IPS DF 4.7 (cell line): ENCODE data around the gene TXNRD2.

Experiments
- DNase-seq: peaks from one replicate; pipeline ENCODE4 v3.0.0-alpha.2; 2013; ENCODE audit warnings: low spot score; ENCODE audit errors: extremely low read depth

The TXNRD2 gene

DNA sequence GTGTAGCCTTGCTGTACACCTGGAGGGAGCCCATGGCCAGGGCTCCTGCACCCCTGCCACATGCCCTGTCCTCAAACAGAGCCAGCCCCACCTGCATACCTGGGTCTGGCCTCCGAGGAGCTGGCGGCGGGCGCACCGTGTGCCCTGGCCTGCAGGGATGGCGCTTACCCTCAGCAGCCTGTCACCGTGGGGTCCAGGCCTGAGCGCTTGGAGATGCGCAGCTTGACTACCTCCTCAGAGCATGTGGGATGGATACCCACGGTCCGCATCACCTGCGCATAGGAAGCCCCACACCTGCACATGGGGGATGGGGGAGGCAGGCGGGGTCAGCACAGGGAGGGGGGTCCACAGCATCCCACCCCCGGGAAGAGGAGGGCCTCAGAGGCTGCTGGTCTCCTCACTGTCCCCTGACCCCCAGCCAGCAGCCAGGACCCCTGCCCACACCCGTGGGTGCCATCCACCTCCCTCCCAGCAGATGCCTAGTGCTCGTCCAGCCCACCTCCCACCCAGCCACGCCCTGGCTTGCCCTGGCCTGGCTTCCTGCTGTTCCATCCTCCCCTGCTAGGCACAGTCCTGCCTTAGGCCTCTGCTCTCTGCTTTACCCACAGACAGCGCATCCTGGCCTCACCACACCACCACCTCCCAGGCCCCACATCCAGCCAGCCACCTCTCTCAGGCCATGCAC lies 64.5 kb downstream of the TXNRD2 start:
- no peak for DNase-seq

DNA sequence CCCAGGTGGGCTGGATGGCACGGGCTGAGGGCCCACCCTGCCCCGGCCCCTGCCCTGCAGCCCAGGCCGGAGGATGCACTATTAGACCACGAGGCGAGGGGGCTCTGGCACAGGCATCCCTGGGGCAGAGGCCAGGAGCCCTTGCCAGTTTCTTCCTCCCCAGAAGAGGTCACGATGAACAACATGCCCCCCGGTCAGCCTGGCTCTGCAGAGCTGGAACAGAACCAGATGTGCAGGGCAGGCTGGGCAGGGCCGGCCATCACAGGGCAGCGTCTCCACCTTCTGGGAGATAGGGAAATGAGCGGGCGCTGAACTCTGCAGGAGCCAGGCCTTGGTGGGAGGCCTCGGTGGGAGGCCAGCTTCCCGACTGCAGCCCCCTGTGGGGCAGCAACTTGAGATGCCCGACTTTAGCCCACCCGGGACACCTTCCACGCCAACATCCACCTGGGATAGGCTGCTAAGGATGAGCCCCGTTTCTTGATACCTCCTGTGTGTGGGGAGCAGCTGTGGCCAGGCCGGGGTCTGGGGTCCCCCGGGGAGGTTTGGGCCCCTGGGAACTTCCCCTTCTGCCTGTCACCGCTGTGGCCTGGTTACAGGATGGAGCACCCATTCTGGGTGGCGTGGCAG lies 65.2 kb downstream of the TXNRD2 start:
- no peak for DNase-seq

- DNase-seq, result no peak
Measured at GRCh38 chr22:19875531-19876313, 65.9 kb downstream of the TXNRD2 start.

DNA sequence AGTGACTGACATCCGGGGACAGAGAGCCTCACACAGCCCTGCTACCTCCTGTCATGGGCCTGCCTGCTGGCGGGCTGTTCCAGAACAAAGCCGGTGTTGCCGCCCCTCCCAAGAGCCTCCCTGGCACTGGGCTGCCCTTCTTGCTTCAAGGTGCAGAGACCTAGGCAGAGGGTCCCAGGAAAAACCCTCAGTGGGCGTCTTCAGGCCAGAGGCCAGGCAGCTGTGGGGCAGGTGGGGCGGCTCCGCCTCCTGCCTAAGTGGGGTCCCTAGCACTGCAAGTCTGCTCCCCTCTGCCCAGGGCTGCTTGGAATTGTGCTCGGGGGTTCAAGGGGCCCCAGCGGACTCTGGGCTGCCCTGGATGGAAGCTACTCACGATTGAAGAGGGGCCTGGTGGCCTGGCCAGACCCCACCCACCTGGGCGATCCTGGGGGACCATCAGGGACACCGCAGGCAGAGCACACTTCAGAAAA lies 66.5 kb downstream of the TXNRD2 start:
- no peak for DNase-seq

- DNase-seq, result no peak
Measured at GRCh38 chr22:19874307-19875060, 67.1 kb downstream of the TXNRD2 start.

DNA sequence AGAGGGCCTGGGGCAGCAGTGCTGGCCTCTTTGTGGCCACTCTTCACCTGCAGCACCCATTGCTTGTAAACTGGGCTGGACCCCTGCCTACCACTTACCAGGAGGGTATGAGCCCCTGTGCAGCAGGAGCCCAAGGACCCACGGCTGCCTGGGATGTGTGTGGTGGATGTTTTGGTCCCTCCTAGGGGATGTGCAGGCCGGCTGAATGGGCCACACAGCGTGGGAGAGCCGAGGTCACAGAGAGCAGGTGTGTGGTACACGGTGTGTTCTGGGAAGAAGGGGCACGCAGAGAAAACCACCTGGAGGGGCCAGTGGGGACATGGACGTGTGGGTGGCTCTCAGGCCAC lies 67.7 kb downstream of the TXNRD2 start:
- DNase-seq, result no peak

GRCh38 chr22:19873138-19873959 lies 68.3 kb downstream of the TXNRD2 start:
- no peak for DNase-seq

- no peak for DNase-seq
Measured at GRCh38 chr22:19872779-19873137, 68.9 kb downstream of the TXNRD2 start.

DNA sequence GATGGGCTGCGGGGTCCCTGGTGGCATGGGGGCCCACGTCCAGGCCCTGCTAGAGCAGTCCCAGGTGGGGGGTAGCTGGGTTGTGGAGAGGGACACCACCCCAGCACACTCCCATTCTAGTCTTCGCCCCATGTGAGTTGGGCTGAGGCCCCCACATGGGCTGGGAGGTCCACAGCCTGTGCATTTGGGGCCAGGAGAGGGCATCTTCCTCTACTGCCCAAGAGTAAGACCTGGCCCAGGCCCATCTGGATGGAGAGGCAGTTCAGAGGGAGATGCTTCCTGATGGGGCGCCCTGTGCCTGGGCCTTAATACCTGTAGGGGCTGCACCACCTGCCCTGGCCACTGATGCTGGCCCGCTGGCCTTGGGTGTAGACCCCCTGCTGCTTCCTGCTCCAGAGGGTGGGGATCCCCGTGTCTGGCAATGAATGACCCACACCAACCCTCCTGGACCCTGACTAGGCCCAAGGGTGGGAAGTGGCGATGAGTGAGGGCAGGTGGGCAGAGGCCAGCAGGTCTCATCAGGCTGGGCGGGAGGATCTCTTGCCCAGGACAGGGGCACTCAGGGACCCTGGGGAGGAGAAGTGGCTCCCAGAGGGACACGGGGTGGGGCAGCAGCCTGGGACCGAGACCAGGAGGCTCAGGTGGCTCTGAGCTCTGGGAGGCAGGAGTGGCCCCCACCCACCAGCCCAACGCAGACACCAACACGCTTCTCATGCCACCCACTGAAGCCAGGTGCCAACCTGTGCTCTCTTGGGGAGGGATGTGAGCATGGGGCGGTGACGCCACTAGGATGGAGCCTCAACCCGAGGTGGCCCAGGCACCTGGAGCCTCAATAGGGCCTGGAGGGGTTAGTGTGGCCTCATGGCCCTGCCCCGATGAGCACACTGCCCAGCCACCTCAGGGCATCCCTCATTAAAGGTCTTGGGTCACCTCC lies 69.5 kb downstream of the TXNRD2 start:
- DNase-seq, result no peak

DNA sequence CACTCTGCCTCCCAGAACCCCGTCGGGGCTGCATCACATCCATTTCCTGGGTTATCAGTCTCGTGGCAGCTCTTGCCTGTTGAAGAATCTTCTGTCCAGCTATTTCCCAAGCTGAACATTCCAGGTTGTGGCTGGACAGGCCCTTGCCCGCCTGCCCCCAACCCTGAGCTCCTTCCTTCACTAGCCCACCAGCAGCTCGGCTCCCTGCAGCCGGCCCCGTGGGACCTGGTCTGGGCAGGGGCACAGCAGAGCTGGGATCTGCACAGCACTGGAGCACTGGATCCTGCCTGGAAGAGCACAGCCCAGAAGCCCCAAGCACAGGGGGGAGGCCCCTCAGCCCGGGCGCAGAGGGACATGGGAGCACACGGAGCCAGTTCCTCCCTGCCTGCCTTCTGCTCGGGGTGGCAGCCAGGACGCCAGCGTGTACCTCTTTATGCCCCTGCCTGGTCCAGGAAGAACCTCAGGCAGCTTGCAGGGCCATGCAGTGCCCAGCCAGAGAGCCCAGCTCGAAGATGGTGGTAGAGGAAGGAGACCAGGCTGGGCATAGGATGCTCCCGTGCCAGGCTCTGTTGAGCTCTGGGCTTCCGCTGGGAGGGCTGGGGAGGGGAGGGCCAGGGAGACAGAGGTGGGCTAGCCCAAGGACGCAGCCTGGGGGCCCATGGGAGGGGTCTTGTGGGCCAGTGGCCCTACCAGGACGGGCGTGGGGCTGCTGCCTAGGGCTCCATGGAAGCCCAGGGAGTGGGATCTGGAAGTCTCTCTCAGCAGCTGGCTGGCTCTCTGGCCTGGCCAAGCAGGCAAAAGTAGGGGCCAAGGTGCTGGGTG lies 70.4 kb downstream of the TXNRD2 start:
- DNase-seq, result no peak

- no peak for DNase-seq
Measured at GRCh38 chr22:19870153-19871022, 71.2 kb downstream of the TXNRD2 start.

DNA sequence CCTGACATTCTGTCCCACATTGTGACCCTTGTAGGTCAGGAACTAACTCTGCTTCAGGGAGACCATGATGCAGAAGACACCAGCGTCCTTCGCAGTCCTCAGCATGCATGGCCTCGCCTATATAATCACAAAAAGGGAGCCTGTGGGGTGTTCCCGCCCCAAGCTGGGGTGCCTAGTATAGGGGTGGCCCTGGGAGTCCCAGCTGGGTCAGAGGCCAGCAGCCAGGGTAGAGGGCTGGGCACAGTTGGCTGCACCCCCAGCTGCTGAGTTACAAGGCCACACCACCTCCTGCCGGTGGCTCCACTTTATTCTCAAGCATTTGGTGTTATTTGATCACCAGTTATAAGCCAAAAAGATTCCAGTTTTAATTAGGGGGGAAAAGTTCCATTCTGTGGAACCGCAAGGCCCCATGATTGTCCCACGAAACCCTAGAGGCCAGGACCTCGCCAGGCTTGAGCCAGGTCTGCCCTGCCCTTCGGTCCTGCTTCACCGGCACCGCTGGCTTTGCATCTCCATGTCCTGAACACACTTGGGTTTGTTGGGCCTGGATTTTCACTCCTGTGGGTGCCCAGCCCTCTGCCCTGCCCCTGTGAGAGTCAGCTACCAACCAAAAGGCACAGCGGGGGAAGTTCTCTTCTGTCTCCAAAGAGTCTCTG lies 72.0 kb downstream of the TXNRD2 start:
- DNase-seq, result no peak

GRCh38 chr22:19868773-19869471 lies 72.7 kb downstream of the TXNRD2 start:
- DNase-seq, result no peak

DNA sequence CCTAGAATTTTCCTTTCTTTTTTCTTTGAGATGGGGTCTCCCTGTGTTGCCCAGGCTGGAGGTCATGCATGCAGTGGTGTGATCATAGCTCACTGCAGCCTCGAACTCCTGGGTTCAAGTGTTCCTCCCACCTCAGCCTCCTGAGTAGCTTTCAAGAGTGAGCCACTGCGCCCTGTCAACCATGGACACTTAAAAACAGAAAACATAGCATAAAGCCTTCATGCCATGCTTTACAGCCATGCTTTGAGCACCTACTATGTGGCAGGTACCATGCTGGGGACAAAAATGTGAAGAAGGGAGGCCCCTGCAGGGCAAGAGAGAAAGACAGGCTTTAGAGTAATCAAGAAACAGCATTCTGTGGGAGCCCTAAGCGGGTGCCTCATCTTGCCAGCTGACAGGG lies 73.3 kb downstream of the TXNRD2 start:
- no peak for DNase-seq

GRCh38 chr22:19867617-19868016 lies 74.0 kb downstream of the TXNRD2 start:
- no peak for DNase-seq

DNA sequence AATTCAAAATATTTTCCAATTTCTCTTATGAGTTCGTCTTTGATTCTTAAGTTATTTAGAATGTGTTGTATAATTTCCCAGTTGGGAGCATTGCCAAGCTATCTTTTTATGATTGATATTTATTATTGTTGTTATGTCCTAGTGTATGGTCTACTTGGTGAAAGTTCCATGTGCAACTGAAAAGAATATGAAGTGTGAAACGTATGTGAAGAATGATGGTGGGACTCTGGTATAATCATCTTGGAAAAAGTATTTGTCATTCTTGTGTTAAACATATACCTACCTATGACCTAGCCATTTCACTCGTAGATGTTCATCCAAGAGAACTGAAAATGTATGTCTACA lies 75.0 kb downstream of the TXNRD2 start:
- no peak for DNase-seq
